Thyroid gland (tissue), 4 donors: ENCODE data around the gene NGEF.

Experiments
- POLR2A ChIP-seq, 2 donors: fragments of 450-650 bp; IDR thresholded peaks; one replicate each; pipeline ENCODE4 v1.6.1; 2017; ENCODE audit warnings: antibody characterized with exemption in 2 of 2, mild to moderate bottlenecking in 2 of 2, moderate library complexity in 1 of 2
- TF ChIP-seq, protein P1 (sequence below), 6 experiments: fragments of 200-600 bp in 3 of 6; fragments of 450-650 bp in 3 of 6; sonication (generic) in 3 of 6; IDR thresholded peaks; one replicate each; pipeline ENCODE4 v1.5.1; 2016 to 2019; ENCODE audit warnings: antibody characterized with exemption in 6 of 6, mild to moderate bottlenecking in 2 of 6, inconsistent platforms in 1 of 6, moderate library complexity in 1 of 6

DNA sequence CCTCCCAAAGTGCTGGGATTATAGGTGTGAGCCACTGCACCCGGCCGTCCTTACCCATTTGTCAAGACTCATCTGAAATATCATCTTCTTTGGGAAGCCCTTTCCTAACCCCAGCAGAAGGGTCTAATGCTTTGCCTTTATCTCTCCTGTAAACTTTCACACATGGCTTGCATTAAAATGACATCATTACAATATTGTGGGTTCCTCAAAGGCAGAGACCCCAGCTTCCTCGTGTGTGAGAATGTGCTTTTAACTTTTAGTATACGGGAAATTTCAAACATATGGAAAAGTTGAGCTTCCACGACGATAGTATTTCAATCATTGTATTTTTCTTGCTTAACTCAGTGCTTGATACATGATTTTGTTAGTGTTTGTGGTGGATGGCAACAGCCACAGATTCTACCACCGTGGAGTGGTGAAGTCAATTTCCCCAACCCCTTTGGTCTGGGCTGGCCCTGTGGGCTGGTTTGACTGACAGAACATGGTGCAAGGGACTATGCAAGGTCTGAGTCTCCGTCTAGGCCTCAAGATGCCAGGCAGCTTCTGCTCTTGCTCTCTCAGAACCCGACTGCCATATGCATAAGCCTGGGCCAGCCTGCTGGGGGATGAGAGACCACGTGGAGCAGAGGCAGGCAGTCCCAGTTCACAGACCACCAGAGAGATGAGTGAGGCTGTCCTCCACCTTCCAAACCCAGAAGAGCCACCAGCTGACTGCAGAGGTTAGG lies 39.9 kb downstream of the NGEF start:
- TF ChIP-seq, protein P1, sequence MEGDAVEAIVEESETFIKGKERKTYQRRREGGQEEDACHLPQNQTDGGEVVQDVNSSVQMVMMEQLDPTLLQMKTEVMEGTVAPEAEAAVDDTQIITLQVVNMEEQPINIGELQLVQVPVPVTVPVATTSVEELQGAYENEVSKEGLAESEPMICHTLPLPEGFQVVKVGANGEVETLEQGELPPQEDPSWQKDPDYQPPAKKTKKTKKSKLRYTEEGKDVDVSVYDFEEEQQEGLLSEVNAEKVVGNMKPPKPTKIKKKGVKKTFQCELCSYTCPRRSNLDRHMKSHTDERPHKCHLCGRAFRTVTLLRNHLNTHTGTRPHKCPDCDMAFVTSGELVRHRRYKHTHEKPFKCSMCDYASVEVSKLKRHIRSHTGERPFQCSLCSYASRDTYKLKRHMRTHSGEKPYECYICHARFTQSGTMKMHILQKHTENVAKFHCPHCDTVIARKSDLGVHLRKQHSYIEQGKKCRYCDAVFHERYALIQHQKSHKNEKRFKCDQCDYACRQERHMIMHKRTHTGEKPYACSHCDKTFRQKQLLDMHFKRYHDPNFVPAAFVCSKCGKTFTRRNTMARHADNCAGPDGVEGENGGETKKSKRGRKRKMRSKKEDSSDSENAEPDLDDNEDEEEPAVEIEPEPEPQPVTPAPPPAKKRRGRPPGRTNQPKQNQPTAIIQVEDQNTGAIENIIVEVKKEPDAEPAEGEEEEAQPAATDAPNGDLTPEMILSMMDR (IDR thresholded peaks at IDR 0.05) = no peak
- no peak for TF ChIP-seq POLR2A (IDR thresholded peaks at IDR 0.05)
